ENCODE data around the gene ZNF112.

- no peak for TF ChIP-seq POLR2A (IDR thresholded peaks at IDR 0.05)
- no peak for TF ChIP-seq CTCF (IDR thresholded peaks at IDR 0.05)
These were observed 50.2 kb downstream of the ZNF112 start for GRCh38 chr19:44306283-44306682.
